K562 (cell line): Measurements from ENCODE around the gene ARV1. TPM values are rescaled to one million over a fixed set of nuclear protein-coding genes. Genes with fewer than 3 reads are reported as not detected.

Experiments
- ATAC-seq: fragments of 200-7000 bp; cut with Tn5 transposase; 3 replicates; pipeline ENCODE4 v1.9.1; 2020; ENCODE audit warnings: moderate library complexity
- BruUV-seq: library from RNA; stranded (reverse); fragments of 400-500 nt; replicated peaks from 2 replicates; lab custom pipeline; 2021; lab: Mats Ljungman, UMichigan
- CTCF ChIA-PET: fragments of 300-600 bp; formaldehyde crosslinking; extraction: SDS; loops from one replicate; lab custom pipeline; 2021; ENCODE audit warnings: low intra/inter-chr PET ratio; lab: Yijun Ruan, JAX
- POLR2A ChIA-PET: fragments of 300-600, 350-650 bp; sonication (Branson Sonifier 250); formaldehyde crosslinking; extraction: SDS; loops from one replicate; lab custom pipeline; 2021; ENCODE audit warnings: antibody characterized with exemption, inconsistent platforms; lab: Yijun Ruan, JAX
- DNase-seq, 4 experiments: peaks; one replicate each; pipeline versions ENCODE4 v3.0.0 to v3.0.0-alpha.2; 2011 to 2018; ENCODE audit warnings: low spot score in 3 of 4, mixed read lengths in 3 of 4; ENCODE audit errors: extremely low read depth in 1 of 4
- FAIRE-seq: peaks from 2 replicates; lab custom pipeline; 2011; peaks lifted over from hg19 to GRCh38; lab: Jason Lieb, UNC
- H2AFZ ChIP-seq: 2 replicates; pipeline ENCODE4 v1.6.0; 2011; ENCODE audit warnings: low read depth, low read length, control low read depth, inconsistent platforms
- H3K27ac ChIP-seq: fragments of 200-600 bp; 3 replicates; pipeline ENCODE4 v1.8.0; 2011; ENCODE audit warnings: low read depth, mild to moderate bottlenecking, control low read depth, inconsistent platforms, low read length, moderate library complexity, mixed read lengths; ENCODE audit errors: extremely low read depth
- H3K27me3 ChIP-seq, 2 experiments: fragments of 300-600 bp in 1 of 2; 2 replicates in 1 of 2; 3 replicates in 1 of 2; pipeline versions ENCODE4 v1.6.0 to v1.8.0; 2011; ENCODE audit warnings: inconsistent platforms in 2 of 2, low read length in 2 of 2, mild to moderate bottlenecking in 1 of 2, mixed read lengths in 1 of 2, moderate library complexity in 1 of 2; ENCODE audit not compliant: control insufficient read depth in 2 of 2, insufficient read depth in 2 of 2
- H3K36me3 ChIP-seq: fragments of 300-600 bp; 3 replicates; pipeline ENCODE4 v1.8.0; 2011; ENCODE audit warnings: mild to moderate bottlenecking, low read length, inconsistent platforms; ENCODE audit not compliant: control insufficient read depth, insufficient read depth
- H3K4me1 ChIP-seq, 2 experiments: fragments of 200-600 bp in 1 of 2; replicated peaks in 1 of 2; 2 replicates in 1 of 2; 3 replicates in 1 of 2; pipeline versions ENCODE4 v1.5.1 to v1.8.0; 2011; ENCODE audit warnings: inconsistent platforms in 2 of 2, low read length in 2 of 2, mild to moderate bottlenecking in 1 of 2, mixed read lengths in 1 of 2, moderate library complexity in 1 of 2; ENCODE audit not compliant: control insufficient read depth in 2 of 2, insufficient read depth in 2 of 2
- H3K4me2 ChIP-seq: 2 replicates; pipeline ENCODE4 v1.6.1; 2011; ENCODE audit warnings: low read length, control low read depth, inconsistent platforms, mixed read lengths; ENCODE audit not compliant: insufficient read depth
- H3K4me3 ChIP-seq: fragments of 200-600 bp; sonication (generic), shearing (Covaris generic); 2 replicates; pipeline ENCODE4 v1.5.1; 2016; ENCODE audit warnings: control low read depth, inconsistent platforms
- H3K79me2 ChIP-seq: fragments of 200-600 bp; 3 replicates; pipeline ENCODE4 v1.8.0; 2011; ENCODE audit warnings: low read length, inconsistent platforms; ENCODE audit not compliant: control insufficient read depth, insufficient read depth
- H3K9ac ChIP-seq, 2 experiments: 2 replicates each; pipeline versions ENCODE4 v1.6.0 to v1.6.1; 2011; ENCODE audit warnings: low read depth in 2 of 2, low read length in 2 of 2, control low read depth in 1 of 2, inconsistent platforms in 1 of 2, mild to moderate bottlenecking in 1 of 2, mixed read lengths in 1 of 2; ENCODE audit not compliant: insufficient read depth in 1 of 2
- H3K9me1 ChIP-seq: one replicate; pipeline ENCODE4 v1.6.0; 2011; ENCODE audit warnings: inconsistent platforms, mild to moderate bottlenecking, low read length, moderate library complexity; ENCODE audit not compliant: control insufficient read depth, insufficient read depth
- H3K9me3 ChIP-seq: replicated peaks from 2 replicates; pipeline ENCODE4 v1.5.1; 2011; ENCODE audit warnings: low read depth, low read length, inconsistent platforms; ENCODE audit not compliant: control insufficient read depth, insufficient read depth
- H4K20me1 ChIP-seq: replicated peaks from 2 replicates; pipeline ENCODE4 v1.6.1; 2011; ENCODE audit warnings: low read length, inconsistent platforms, mixed read lengths; ENCODE audit not compliant: control insufficient read depth, insufficient read depth
- ADNP ChIP-seq: fragments of 200-800 bp; sonication (Bioruptor generic); IDR thresholded peaks from 2 replicates; pipeline ENCODE4 v1.6.1; 2016; ENCODE audit warnings: missing genetic modification characterization, missing compliant biosample characterization
- CEBPG ChIP-seq, 3 experiments: fragments of 200-800 bp in 1 of 3; sonication (Bioruptor generic) in 1 of 3; sonication (generic) in 1 of 3; formaldehyde crosslinking in 1 of 3; IDR thresholded peaks in 2 of 3; conservative IDR thresholded peaks in 1 of 3; 2 replicates each; pipeline versions ENCODE4 v1.6.1 to v1.8.0; 2016 to 2022; ENCODE audit warnings: missing compliant biosample characterization in 2 of 3, missing genetic modification characterization in 2 of 3, mild to moderate bottlenecking in 1 of 3, missing genetic modification reagents in 1 of 3
- DIDO1 ChIP-seq: fragments of 450-650 bp; IDR thresholded peaks from 2 replicates; pipeline ENCODE4 v1.6.1; 2016; ENCODE audit warnings: low read depth, missing biosample characterization, missing genetic modification characterization
- NR2C1 ChIP-seq, 2 experiments: fragments of 450-650 bp; IDR thresholded peaks; 2 replicates each; pipeline ENCODE4 v1.6.1; 2017; ENCODE audit warnings: mild to moderate bottlenecking in 2 of 2, antibody characterized with exemption in 1 of 2, inconsistent platforms in 1 of 2, missing compliant biosample characterization in 1 of 2, missing genetic modification characterization in 1 of 2
- PTRF ChIP-seq: fragments of 450-650 bp; IDR thresholded peaks from 2 replicates; pipeline ENCODE4 v1.6.1; 2016; ENCODE audit warnings: mild to moderate bottlenecking, missing genetic modification characterization, missing compliant biosample characterization
- SMARCA5 ChIP-seq: fragments of 450-650 bp; IDR thresholded peaks from 2 replicates; pipeline ENCODE4 v1.6.1; 2016
- SNAPC5 ChIP-seq: fragments of 250-450 bp; sonication (Bioruptor Pico); IDR thresholded peaks from 2 replicates; pipeline ENCODE4 v1.8.0; 2021; ENCODE audit warnings: moderate library complexity, mild to moderate bottlenecking, inconsistent platforms
- ZC3H4 ChIP-seq: sonication (generic); formaldehyde crosslinking; IDR thresholded peaks from 2 replicates; pipeline ENCODE4 v1.9.0; 2021; ENCODE audit warnings: missing genetic modification reagents, borderline replicate concordance
- ZNF175 ChIP-seq: fragments of 200-800 bp; sonication (Bioruptor generic); IDR thresholded peaks from 2 replicates; pipeline ENCODE4 v1.6.1; 2016; ENCODE audit warnings: low read depth, mild to moderate bottlenecking, missing genetic modification characterization, missing compliant biosample characterization
- ZNF79 ChIP-seq: fragments of 250-450 bp; sonication (Bioruptor Pico); IDR thresholded peaks from 2 replicates; pipeline ENCODE4 v1.4.0; 2020; ENCODE audit warnings: low read depth, mild to moderate bottlenecking, moderate library complexity
- ZZZ3 ChIP-seq: fragments of 450-650 bp; IDR thresholded peaks from 2 replicates; pipeline ENCODE4 v1.6.1; 2016; ENCODE audit warnings: antibody characterized with exemption, mild to moderate bottlenecking, moderate library complexity
- WGBS: fragments of 100-300 bp; shearing (Covaris generic); methylation state at CpG from one replicate; pipeline ENCODE4 v1.1.6; 2016; ENCODE audit warnings: low coverage, mixed read lengths; ENCODE audit not compliant: insufficient coverage; ENCODE audit errors: missing lambda C conversion rate; 5-methylcytosine and 5-hydroxymethylcytosine counted together
- in situ Hi-C: fragments of 300-500 bp; cut with MboI; formaldehyde crosslinking; loops from 4 replicates; pipeline ENCODE4 v1.15.0; 2018; ENCODE audit warnings: inconsistent platforms, mixed read lengths
- intact Hi-C: fragments of 100-400 bp; cut with micrococcal nuclease; formaldehyde crosslinking; loops from 2 replicates; pipeline ENCODE4 v1.14.2; 2022
- polyA plus RNA-seq, 8 experiments: library from polyadenylated mRNA; depleted of rRNA in 4 of 8; stranded (reverse) in 5 of 8; unstranded in 3 of 8; fragments of >200 nt; fragmentation: Nextera tagmentation in 2 of 8; fragmentation: Illumina TruSeq in 1 of 8; extraction: Ambion mirVana in 2 of 8; extraction: Trizol in 1 of 8; gene quantifications; 2 replicates each; pipeline versions ENCODE4 v1.2.1 to v1.2.3, GENCODE V29; 2011 to 2014; ENCODE audit warnings: inconsistent platforms in 1 of 8, missing spikeins in 1 of 8
- total RNA-seq, 7 experiments: library from RNA; depleted of rRNA in 6 of 7; stranded (reverse); fragments of >200 nt in 6 of 7; fragmentation: Illumina TruSeq in 2 of 7; extraction: Trizol in 2 of 7; gene quantifications; 2 replicates each; pipeline versions ENCODE4 v1.2.1 to v1.2.3, GENCODE V29; 2011 to 2021; ENCODE audit warnings: low replicate concordance in 1 of 7
- TF ChIP-seq, protein P1 (sequence below): fragments of 450-650 bp; IDR thresholded peaks from 2 replicates; pipeline ENCODE4 v1.6.1; 2016; ENCODE audit warnings: mild to moderate bottlenecking

ARV1 gene
- total and polyA plus RNA-seq, 9 of the 15 experiments (the other 6 are each of a cell fraction or from before 2014, with no cell fraction given) = 54.8 to 139 (median 74.0) TPM

GRCh38 chr1:230939806-230940489 is 38.9 kb upstream of the ARV1 start:
- in situ Hi-C loops = no loop called here
- Histone ChIP-seq H2AFZ (no peak overlapping the region), H3K27me3 (no peaks in the 10 kb centered on the region), H4K20me1 (no peaks in the 10 kb centered on the region), H3K9ac (no peak overlapping the region), H3K79me2 (no peaks in the 10 kb centered on the region), H3K9me1 (no peaks in the 10 kb centered on the region), H3K4me1 (no peaks in the 10 kb centered on the region), H3K4me3 (no peak overlapping the region), H3K27ac (no peak overlapping the region), H3K9me3 (no peaks in the 10 kb centered on the region), H3K36me3 (no peaks in the 10 kb centered on the region), H3K4me2 (no peak overlapping the region)
- WGBS = 32% methylated on average over 4 of the region's 4 CpGs
- ChIA-PET POLR2A (interaction anchor here (0.6 to 1.6 kb wide), 6 partner anchors 11 to 50 kb away, joined by 3 to 7 read pairs (median 3); no protein-coding TSS in a partner anchor), CTCF (no interaction called here)
- ATAC-seq (no peak), FAIRE-seq (no peak), DNase-seq (no peak)
- BruUV-seq = no TSS peak
- intact Hi-C loops = no loop called here
- TF ChIP-seq CEBPG (CRISPR knock-in tag; IDR thresholded peaks at IDR 0.05) (no peak), CEBPG (tag; conservative IDR thresholded peaks at IDR 0.05 in 1 of 2, IDR thresholded peaks at IDR 0.05 in 1 of 2) (no peak), PTRF (tag) (no peak), SMARCA5 (no peak), ADNP (tag) (no peak), DIDO1 (no peak), ZNF175 (CRISPR knock-in tag) (no peak), NR2C1 (IDR thresholded peaks at IDR 0.05) (no peak), NR2C1 (tag; IDR thresholded peaks at IDR 0.05) (no peak), ZNF79 (CRISPR knock-in tag) (no peak), ZC3H4 (CRISPR knock-in tag) (no peak), SNAPC5 (no peak), ZZZ3 (no peak)
- TF ChIP-seq, protein P1, sequence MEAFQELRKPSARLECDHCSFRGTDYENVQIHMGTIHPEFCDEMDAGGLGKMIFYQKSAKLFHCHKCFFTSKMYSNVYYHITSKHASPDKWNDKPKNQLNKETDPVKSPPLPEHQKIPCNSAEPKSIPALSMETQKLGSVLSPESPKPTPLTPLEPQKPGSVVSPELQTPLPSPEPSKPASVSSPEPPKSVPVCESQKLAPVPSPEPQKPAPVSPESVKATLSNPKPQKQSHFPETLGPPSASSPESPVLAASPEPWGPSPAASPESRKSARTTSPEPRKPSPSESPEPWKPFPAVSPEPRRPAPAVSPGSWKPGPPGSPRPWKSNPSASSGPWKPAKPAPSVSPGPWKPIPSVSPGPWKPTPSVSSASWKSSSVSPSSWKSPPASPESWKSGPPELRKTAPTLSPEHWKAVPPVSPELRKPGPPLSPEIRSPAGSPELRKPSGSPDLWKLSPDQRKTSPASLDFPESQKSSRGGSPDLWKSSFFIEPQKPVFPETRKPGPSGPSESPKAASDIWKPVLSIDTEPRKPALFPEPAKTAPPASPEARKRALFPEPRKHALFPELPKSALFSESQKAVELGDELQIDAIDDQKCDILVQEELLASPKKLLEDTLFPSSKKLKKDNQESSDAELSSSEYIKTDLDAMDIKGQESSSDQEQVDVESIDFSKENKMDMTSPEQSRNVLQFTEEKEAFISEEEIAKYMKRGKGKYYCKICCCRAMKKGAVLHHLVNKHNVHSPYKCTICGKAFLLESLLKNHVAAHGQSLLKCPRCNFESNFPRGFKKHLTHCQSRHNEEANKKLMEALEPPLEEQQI = no peak
